ENCODE results near the gene HEMK1.

HEMK1 gene

DNA sequence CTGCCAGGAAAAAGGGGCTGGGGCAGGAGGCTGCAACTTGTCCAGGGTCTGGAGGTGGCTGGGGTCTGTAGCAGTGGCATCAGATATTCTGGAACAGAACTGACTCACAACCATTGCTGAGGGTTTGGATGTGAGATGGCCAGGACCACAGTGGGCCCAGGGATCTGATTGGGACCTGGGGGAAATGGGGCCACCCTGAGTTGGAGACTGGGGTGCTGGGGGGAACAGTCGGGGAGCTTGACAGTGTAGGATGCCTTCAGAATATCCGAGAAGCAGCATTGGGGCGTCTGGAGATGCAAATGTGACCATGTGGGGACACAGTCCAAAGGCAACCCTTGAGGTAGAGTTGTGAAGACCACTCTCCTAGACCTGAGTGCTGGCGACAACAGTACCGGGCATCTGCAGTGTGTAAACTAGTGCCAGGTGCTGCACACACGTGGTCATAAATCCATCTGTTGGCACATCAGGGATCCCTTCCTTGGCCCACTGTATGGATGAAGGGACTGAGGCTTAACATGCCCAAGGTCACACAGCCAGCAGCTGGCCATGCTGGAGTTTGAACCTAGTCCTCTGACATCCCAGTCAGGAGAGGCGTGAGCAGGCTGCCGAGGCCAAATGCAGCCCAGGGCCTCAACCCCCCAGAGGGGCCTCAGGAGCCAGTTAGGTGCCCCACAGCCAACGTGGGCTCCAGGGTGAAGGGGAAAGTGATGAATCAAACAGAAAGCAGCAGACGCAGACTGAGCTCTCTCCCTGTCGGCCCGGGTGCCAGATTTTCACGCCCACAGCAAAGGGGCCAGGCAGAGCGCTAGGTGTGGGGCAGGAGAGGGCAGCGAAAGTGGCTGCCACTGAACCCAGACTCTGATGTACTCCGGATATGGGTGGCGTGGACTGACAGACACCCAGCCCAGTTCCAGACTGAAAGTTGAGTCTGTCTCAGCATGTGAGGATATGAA, 18.8 kb downstream of the HEMK1 start:
- 56% methylated on average over 17 of the region's 17 CpGs for WGBS (ENCODE audit: insufficient coverage)
- POLR2A ChIA-PET: interaction anchor here (0.9 to 1.1 kb wide), 2 partner anchors 14 to 22 kb away, joined by 3 to 4 read pairs; no protein-coding TSS in a partner anchor
- Histone ChIP-seq H3K27me3 (replicated peaks in 2 of 5; ENCODE audit: control insufficient read depth in 4 of 5, insufficient read depth in 5 of 5, low read length in 4 of 5) (no peaks in the 10 kb centered on the region), H3K9me3 (ENCODE audit: control extremely low read depth in 1 of 5, control insufficient read depth in 4 of 5, insufficient read depth in 2 of 5, low read depth in 1 of 5, low read length in 4 of 5) (no peaks in the 10 kb centered on the region), H3K4me1 (ENCODE audit: control extremely low read depth in 1 of 4, control insufficient read depth in 4 of 4, insufficient read depth in 4 of 4, low read length in 3 of 4) (peaks cover 3 to 49% (median 45%) of the 10 kb centered on the region in 4 experiments), H3K27ac (ENCODE audit: insufficient read depth in 1 of 2, low read depth in 1 of 2, low read length in 2 of 2, poor library complexity in 1 of 2, severe bottlenecking in 2 of 2) (no peak overlapping the region), H3K36me3 (ENCODE audit: control insufficient read depth in 4 of 4, insufficient read depth in 4 of 4, low read length in 3 of 4) (peaks cover 0 to 13% (median 6%) of the 10 kb centered on the region in 4 experiments), H3K4me3 (ENCODE audit: control insufficient read depth in 1 of 7, extremely low read depth in 1 of 7, insufficient read depth in 4 of 7, low read depth in 2 of 7, low read length in 6 of 7) (no peak overlapping the region)
- CTCF ChIA-PET: interaction anchor here (1.2 to 11.1 kb wide), 4 partner anchors 15 to 39 kb away, joined by 3 to 449 read pairs (median 104); partner anchors contain the start of genes C3orf18, CISH, HEMK1 and MAPKAPK3
- peak in 2 of 3 donors; percentile 30 to 46 for DNase-seq

DNA sequence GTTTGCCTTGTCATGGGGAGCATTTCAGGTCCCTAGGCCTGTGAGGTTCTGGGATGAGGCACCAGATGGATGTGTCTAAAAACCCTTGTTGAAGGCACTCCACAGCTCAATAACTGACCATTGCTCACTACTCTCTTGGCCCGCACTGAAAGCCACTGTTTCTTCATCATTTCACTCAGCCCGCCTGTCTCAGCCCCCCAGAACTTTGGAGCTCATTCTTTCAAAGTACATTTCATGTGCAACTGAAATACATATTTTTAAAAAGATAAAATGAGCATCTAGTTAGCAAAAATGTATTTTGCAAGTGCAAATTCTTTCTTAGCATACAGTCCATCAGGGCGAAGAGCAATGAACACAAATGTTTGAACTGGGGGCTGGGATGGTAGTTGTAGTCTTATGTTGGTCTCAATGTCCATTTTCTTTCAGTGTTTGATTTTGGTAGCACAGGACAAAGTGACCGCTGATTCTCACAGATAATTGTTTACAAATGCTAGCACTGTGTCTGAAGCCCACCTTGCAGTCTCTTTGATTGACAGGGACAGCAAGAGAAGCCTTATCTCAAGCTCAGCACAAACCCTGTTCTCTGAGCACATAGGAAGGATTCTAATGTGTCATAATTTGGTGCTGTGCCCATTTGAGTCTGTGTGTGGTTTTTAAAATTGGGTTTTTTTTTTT, 19.6 kb downstream of the HEMK1 start:
- POLR2A ChIA-PET: interaction anchor here (0.9 to 1.1 kb wide), 3 partner anchors 14 to 21 kb away, joined by 3 to 4 read pairs (median 3); no protein-coding TSS in a partner anchor
- DNase-seq: peak in 1 of 3 donors; percentile 53
- H3K4me3 ChIP-seq (ENCODE audit: control insufficient read depth in 1 of 7, extremely low read depth in 1 of 7, insufficient read depth in 4 of 7, low read depth in 2 of 7, low read length in 6 of 7): no peak overlapping the region
- 100% methylated on average over 3 of the region's 4 CpGs for WGBS (ENCODE audit: insufficient coverage)
- H3K36me3 ChIP-seq (ENCODE audit: control insufficient read depth in 4 of 4, insufficient read depth in 4 of 4, low read length in 3 of 4): peaks cover 0 to 10% (median 5%) of the 10 kb centered on the region in 4 experiments
- H3K27ac ChIP-seq (ENCODE audit: insufficient read depth in 1 of 2, low read depth in 1 of 2, low read length in 2 of 2, poor library complexity in 1 of 2, severe bottlenecking in 2 of 2): peak overlapping the region in 1 of 2 experiments; percentile 20
- CTCF ChIA-PET: interaction anchor here (1.2 to 11.1 kb wide), 6 partner anchors 8 to 71 kb away, joined by 3 to 449 read pairs (median 4); partner anchors contain the start of genes C3orf18, CISH, HEMK1 and MAPKAPK3
- no peaks in the 10 kb centered on the region for H3K27me3 ChIP-seq (replicated peaks in 2 of 5; ENCODE audit: control insufficient read depth in 4 of 5, insufficient read depth in 5 of 5, low read length in 4 of 5)
- H3K4me1 ChIP-seq (ENCODE audit: control extremely low read depth in 1 of 4, control insufficient read depth in 4 of 4, insufficient read depth in 4 of 4, low read length in 3 of 4): peaks cover 3 to 57% (median 53%) of the 10 kb centered on the region in 4 experiments
- H3K9me3 ChIP-seq (ENCODE audit: control extremely low read depth in 1 of 5, control insufficient read depth in 4 of 5, insufficient read depth in 2 of 5, low read depth in 1 of 5, low read length in 4 of 5): no peaks in the 10 kb centered on the region

DNA sequence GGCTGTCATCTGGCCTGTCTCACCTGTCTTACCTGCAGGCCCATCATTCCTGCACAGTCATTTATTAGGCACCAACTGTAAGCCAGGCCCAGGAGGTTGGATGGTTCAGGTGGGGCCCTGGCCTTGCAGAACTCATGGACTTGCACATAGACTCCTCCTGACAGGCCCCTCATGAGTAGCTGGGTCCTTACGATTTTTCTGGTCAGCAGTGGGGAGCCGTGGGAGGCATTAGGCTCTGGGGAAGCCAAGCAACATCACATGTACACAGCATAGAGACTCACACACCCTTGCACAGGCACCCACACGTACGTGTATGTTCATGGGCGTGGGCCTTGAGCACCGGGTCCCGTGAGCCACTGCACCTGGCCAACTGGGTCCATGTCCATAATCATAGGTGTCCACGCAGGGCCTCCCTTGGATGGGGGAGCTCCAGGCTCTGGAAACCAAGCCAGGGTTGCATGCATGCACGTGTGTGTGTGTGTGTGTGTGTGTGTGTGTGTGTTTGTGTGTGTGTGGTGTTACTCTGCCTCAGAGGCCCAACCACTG, 21.9 kb downstream of the HEMK1 start:
- H3K4me1 ChIP-seq (ENCODE audit: control extremely low read depth in 1 of 4, control insufficient read depth in 4 of 4, insufficient read depth in 4 of 4, low read length in 3 of 4): peaks cover 3 to 81% (median 61%) of the 10 kb centered on the region in 4 experiments
- peaks cover 0 to 3% (median 0%) of the 10 kb centered on the region in 4 experiments for H3K36me3 ChIP-seq (ENCODE audit: control insufficient read depth in 4 of 4, insufficient read depth in 4 of 4, low read length in 3 of 4)
- peak in 1 of 3 donors; percentile 22 for DNase-seq
- ChIA-PET CTCF (interaction anchor here (1.3 to 11.1 kb wide), 5 partner anchors 10 to 44 kb away, joined by 4 to 449 read pairs (median 11); partner anchors contain the start of genes C3orf18, CISH, HEMK1 and MAPKAPK3), POLR2A (interaction anchor here (1.3 to 5.4 kb wide), 2 partner anchors 13 to 19 kb away, joined by 7 to 42 read pairs; partner anchors contain the start of gene CISH)
- no peaks in the 10 kb centered on the region for H3K27me3 ChIP-seq (replicated peaks in 2 of 5; ENCODE audit: control insufficient read depth in 4 of 5, insufficient read depth in 5 of 5, low read length in 4 of 5)
- no peaks in the 10 kb centered on the region for H3K9me3 ChIP-seq (ENCODE audit: control extremely low read depth in 1 of 5, control insufficient read depth in 4 of 5, insufficient read depth in 2 of 5, low read depth in 1 of 5, low read length in 4 of 5)
- peak overlapping the region; percentile 62 to 89 for H3K27ac ChIP-seq (ENCODE audit: insufficient read depth in 1 of 2, low read depth in 1 of 2, low read length in 2 of 2, poor library complexity in 1 of 2, severe bottlenecking in 2 of 2)
- 64% methylated on average over 6 of the region's 9 CpGs for WGBS (ENCODE audit: insufficient coverage)
- H3K4me3 ChIP-seq (ENCODE audit: control insufficient read depth in 1 of 7, extremely low read depth in 1 of 7, insufficient read depth in 4 of 7, low read depth in 2 of 7, low read length in 6 of 7): peak overlapping the region in 3 of 7 experiments; percentile 47 to 67 (median 53)

DNA sequence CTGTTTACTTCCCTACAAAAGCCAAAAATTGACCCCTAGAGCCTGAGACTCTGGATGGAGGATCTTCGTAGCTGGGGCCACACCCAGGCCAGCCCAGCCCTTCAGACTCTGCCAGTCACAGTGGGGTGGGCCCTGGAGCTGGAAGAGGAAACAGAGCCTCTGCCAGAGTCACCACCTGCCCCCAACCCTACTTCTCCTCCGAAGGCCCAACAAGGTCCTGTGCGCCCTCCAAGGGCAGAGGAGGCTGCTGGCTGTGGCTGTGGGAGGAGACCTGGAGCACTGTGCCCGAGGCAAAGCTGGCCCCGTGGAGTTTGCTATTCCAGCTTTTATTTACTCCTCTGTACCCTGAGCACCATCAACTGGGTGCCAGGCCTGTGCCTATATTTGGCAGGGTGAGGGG, 23.2 kb downstream of the HEMK1 start:
- peak overlapping the region; percentile 23 to 63 for H3K27ac ChIP-seq (ENCODE audit: insufficient read depth in 1 of 2, low read depth in 1 of 2, low read length in 2 of 2, poor library complexity in 1 of 2, severe bottlenecking in 2 of 2)
- CTCF ChIA-PET: interaction anchor here (1.9 to 11.1 kb wide), 3 partner anchors 15 to 42 kb away, joined by 4 to 449 read pairs (median 204); partner anchors contain the start of genes C3orf18, CISH, HEMK1 and MAPKAPK3
- peak in 2 of 3 donors; percentile 64 to 72 for DNase-seq
- no peaks in the 10 kb centered on the region for H3K36me3 ChIP-seq (ENCODE audit: control insufficient read depth in 4 of 4, insufficient read depth in 4 of 4, low read length in 3 of 4)
- peaks cover 3 to 78% (median 61%) of the 10 kb centered on the region in 4 experiments for H3K4me1 ChIP-seq (ENCODE audit: control extremely low read depth in 1 of 4, control insufficient read depth in 4 of 4, insufficient read depth in 4 of 4, low read length in 3 of 4)
- H3K4me3 ChIP-seq (ENCODE audit: control insufficient read depth in 1 of 7, extremely low read depth in 1 of 7, insufficient read depth in 4 of 7, low read depth in 2 of 7, low read length in 6 of 7): no peak overlapping the region
- H3K27me3 ChIP-seq (replicated peaks in 2 of 5; ENCODE audit: control insufficient read depth in 4 of 5, insufficient read depth in 5 of 5, low read length in 4 of 5): no peaks in the 10 kb centered on the region
- POLR2A ChIA-PET: interaction anchor here (0.6 to 5.4 kb wide), 4 partner anchors 10 to 27 kb away, joined by 4 to 42 read pairs (median 4); partner anchors contain the start of gene CISH
- 17% methylated on average over 2 of the region's 5 CpGs for WGBS (ENCODE audit: insufficient coverage)
- H3K9me3 ChIP-seq (ENCODE audit: control extremely low read depth in 1 of 5, control insufficient read depth in 4 of 5, insufficient read depth in 2 of 5, low read depth in 1 of 5, low read length in 4 of 5): no peaks in the 10 kb centered on the region

DNA sequence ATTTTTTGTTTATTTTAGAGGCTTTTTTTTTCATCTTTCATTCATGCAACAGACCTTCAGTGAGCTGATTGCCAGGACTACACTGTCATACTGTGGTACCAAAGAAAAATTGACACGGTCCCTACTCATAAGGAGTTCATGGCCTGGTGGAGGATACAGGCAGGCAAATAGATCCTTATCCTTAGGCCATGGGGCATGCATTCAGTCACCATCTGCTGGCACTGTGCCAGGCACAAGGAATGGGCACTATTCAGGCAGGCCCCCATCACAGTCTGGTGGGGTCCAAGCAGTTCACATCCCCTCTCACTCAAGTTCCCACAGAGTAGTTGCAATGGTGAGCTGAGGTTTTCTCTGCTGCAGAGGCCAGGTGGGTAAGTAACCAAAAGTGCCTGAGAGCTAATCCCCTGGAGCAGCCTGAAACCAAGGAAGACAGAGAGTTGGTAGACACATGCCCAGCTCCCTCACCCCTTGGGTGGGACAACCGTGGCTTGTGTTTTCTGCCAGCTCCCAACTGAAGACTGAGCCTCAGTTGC, 25.0 kb downstream of the HEMK1 start:
- H3K27ac ChIP-seq (ENCODE audit: insufficient read depth in 1 of 2, low read depth in 1 of 2, low read length in 2 of 2, poor library complexity in 1 of 2, severe bottlenecking in 2 of 2): no peak overlapping the region
- H3K4me3 ChIP-seq (ENCODE audit: control insufficient read depth in 1 of 7, extremely low read depth in 1 of 7, insufficient read depth in 4 of 7, low read depth in 2 of 7, low read length in 6 of 7): no peak overlapping the region
- CTCF ChIA-PET: interaction anchor here (1.2 to 11.1 kb wide), 4 partner anchors 13 to 29 kb away, joined by 3 to 449 read pairs (median 104); partner anchors contain the start of genes C3orf18, CISH, HEMK1 and MAPKAPK3
- no peaks in the 10 kb centered on the region for H3K27me3 ChIP-seq (replicated peaks in 2 of 5; ENCODE audit: control insufficient read depth in 4 of 5, insufficient read depth in 5 of 5, low read length in 4 of 5)
- no peaks in the 10 kb centered on the region for H3K9me3 ChIP-seq (ENCODE audit: control extremely low read depth in 1 of 5, control insufficient read depth in 4 of 5, insufficient read depth in 2 of 5, low read depth in 1 of 5, low read length in 4 of 5)
- peaks cover 3 to 79% (median 53%) of the 10 kb centered on the region in 4 experiments for H3K4me1 ChIP-seq (ENCODE audit: control extremely low read depth in 1 of 4, control insufficient read depth in 4 of 4, insufficient read depth in 4 of 4, low read length in 3 of 4)
- POLR2A ChIA-PET: interaction anchor here (5.4 kb wide), 1 partner anchor 16 kb away, joined by 42 read pairs; the partner anchor contains the start of gene CISH
- WGBS (ENCODE audit: insufficient coverage): 44% methylated on average over 2 of the region's 2 CpGs
- no peak for DNase-seq
- peaks cover 0 to 3% (median 0%) of the 10 kb centered on the region in 4 experiments for H3K36me3 ChIP-seq (ENCODE audit: control insufficient read depth in 4 of 4, insufficient read depth in 4 of 4, low read length in 3 of 4)

All from common myeloid progenitor, CD34-positive (primary cell).